ENCODE measurements around the gene RIMS1.

- TF ChIP-seq CTCF (IDR thresholded peaks at IDR 0.05; ENCODE audit: low read length) (no peak), EZH2 (IDR thresholded peaks at IDR 0.05; ENCODE audit: borderline replicate concordance, low read length) (no peak)
These were observed 333.2 kb downstream of the RIMS1 start for GRCh38 chr6:72219536-72219935.

Data from OCI-LY1 (cell line).